GM13976 (cell line): Measurements from ENCODE around the gene PTCH1.

Experiments
- DNase-seq: peaks from one replicate; pipeline ENCODE4 v3.0.0; 2012; ENCODE audit warnings: low spot score
- CTCF ChIP-seq: IDR thresholded peaks from 2 replicates; pipeline ENCODE4 v1.5.1; 2012; ENCODE audit warnings: borderline replicate concordance, mild to moderate bottlenecking; ENCODE audit not compliant: insufficient read depth; ENCODE audit errors: extremely low read depth, missing control alignments, control extremely low read depth
- in situ Hi-C: fragments of 300-500 bp; cut with MboI; formaldehyde crosslinking; loops from one replicate; pipeline ENCODE4 v1.12.0; 2022; ENCODE audit warnings: low sequenced_read_pairs, mixed read lengths, inconsistent platforms; ENCODE audit not compliant: unreplicated experiment

PTCH1 gene

DNA sequence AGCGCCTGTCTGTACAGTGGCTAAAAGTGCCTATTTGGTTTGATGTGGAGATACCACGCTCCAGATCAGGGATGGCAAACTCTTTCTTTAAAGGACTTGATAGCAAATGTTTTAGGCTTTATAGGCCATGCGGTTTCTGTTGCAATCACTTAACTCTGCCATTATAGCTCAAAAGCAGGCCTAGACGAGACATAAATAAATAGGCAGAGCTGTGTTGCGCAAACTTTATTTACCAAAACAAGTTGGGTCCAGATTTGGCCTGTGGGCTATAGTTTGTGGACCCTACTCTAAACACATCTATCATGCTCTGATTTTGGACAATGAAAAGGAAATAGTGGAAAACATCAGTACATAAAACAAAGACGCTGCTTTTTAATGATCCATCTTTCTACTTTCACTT is 79.2 kb downstream of the PTCH1 start:
- no peak for TF ChIP-seq CTCF
- DNase-seq: no peak
- in situ Hi-C loops: no loop called here

- no peak for TF ChIP-seq CTCF
- no peak for DNase-seq
- in situ Hi-C loops: no loop called here
These were observed 80.4 kb downstream of the PTCH1 start for GRCh38 chr9:95436416-95436815.

- in situ Hi-C loops: no loop called here
- no peak for DNase-seq
- TF ChIP-seq CTCF: no peak
These were observed 81.6 kb downstream of the PTCH1 start for GRCh38 chr9:95435074-95435728.

DNA sequence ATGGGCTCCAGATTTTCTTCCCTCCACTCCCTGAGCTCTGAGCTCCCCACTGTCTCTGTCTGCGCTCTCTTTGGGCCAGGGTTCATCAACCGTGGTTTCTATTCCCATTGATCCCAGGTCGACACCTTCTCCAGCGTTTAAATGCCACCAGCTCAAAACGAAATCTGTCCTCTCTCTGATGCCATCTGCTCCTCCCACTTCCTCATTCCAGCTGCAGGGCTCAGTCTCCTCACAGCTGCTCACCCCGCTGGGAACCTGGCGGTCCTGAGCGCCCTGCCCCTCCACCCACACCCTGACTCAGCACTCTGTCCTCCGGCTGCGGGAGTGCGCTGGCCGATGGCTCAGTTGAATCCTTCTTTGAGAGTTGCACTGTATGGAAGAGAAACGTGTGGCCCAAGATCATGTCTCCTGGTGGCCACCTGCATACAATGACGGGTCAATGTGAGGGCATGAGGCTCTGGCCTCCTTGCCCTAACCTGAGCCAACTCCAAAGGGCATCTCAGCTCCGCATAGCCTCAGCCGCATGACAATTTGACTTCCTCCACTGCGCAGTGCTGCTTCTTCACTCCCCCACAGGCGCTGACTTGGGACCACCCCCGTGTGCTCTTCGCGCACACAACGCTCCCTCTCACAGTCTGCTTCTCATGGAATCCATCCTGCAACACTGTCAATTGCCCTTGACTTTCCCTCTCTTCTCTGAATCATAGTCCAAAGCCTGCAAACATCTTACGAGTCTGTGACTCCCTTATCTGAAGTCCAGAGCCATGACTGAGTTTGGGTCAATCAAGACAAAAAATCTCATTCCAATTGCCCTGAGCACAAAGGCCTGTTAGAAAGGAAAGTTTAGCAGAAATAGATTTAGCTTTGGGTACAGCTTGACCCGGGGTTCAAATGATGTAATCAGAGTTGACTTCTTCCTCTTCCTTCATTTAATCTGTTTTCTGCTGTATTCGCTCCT is 82.4 kb downstream of the PTCH1 start:
- no peak for TF ChIP-seq CTCF

GRCh38 chr9:95433096-95433819 is 83.5 kb downstream of the PTCH1 start:
- no peak for DNase-seq
- in situ Hi-C loops: no loop called here
- no peak for TF ChIP-seq CTCF

More for the DNA sequence above, 82.4 kb downstream of the PTCH1 start:
- in situ Hi-C loops: no loop called here
- no peak for DNase-seq

DNA sequence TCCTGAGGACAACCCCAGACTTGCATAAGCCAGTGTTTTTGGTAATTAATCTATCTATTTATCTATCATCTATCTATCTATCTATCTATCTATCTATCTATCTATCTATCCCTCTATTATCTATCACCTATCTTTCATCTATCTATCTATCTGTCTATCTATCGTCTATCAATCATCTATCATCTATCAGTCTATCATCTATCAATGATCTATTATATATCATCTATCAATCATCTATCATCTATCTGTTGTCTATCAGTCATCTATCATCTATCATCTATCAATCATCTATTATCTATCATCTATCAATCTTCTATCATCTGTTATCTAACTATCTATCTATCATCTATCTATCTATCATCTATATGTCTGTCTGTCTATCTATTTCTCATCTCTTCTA is 85.5 kb downstream of the PTCH1 start:
- no peak for DNase-seq
- in situ Hi-C loops: no loop called here
- no peak for TF ChIP-seq CTCF
